Nephron (organoid): ENCODE results near the gene NCAPD3.

ENCODE experiments used
- H3K27ac Mint-ChIP-seq, 3 experiments: 2 replicates each; pipeline ENCODE4 v1.8.0; 2020; ENCODE audit warnings: mixed read lengths in 3 of 3, mild to moderate bottlenecking in 2 of 3, moderate library complexity in 1 of 3
- H3K27me3 Mint-ChIP-seq: 2 replicates; pipeline ENCODE4 v1.8.0; 2021; ENCODE audit warnings: low read depth, mild to moderate bottlenecking, moderate library complexity, mixed read lengths
- H3K36me3 Mint-ChIP-seq: 2 replicates; pipeline ENCODE4 v1.8.0; 2020; ENCODE audit warnings: low read depth, mixed read lengths
- H3K4me1 Mint-ChIP-seq: 2 replicates; pipeline ENCODE4 v1.8.0; 2020; ENCODE audit warnings: mixed read lengths
- H3K4me3 Mint-ChIP-seq, 3 experiments: 2 replicates each; pipeline ENCODE4 v1.8.0; 2020; ENCODE audit warnings: mild to moderate bottlenecking in 3 of 3, mixed read lengths in 3 of 3, moderate library complexity in 2 of 3
- H3K9me3 Mint-ChIP-seq: 2 replicates; pipeline ENCODE4 v1.8.0; 2020; ENCODE audit warnings: mixed read lengths
- CTCF ChIP-seq, 3 experiments: fragments of 200-600 bp; sonication (generic); IDR thresholded peaks; one replicate each; pipeline ENCODE4 v1.5.0; 2021; ENCODE audit warnings: antibody characterized with exemption in 3 of 3; ENCODE audit not compliant: unreplicated experiment in 3 of 3

The NCAPD3 gene

GRCh38 chr11:134173296-134173695, 50.5 kb downstream of the NCAPD3 start:
- Mint-ChIP-seq H3K36me3 (peaks cover 84% of the 10 kb centered on the region), H3K4me3 (no peak overlapping the region), H3K9me3 (peaks cover 6% of the 10 kb centered on the region), H3K4me1 (no peaks in the 10 kb centered on the region), H3K27me3 (no peaks in the 10 kb centered on the region), H3K27ac (no peak overlapping the region)
- TF ChIP-seq CTCF (IDR thresholded peaks at IDR 0.05; ENCODE audit: unreplicated experiment in 3 of 3), result no peak

- no peaks in the 10 kb centered on the region for H3K4me1 Mint-ChIP-seq
- no peaks in the 10 kb centered on the region for H3K27me3 Mint-ChIP-seq
- peaks cover 88% of the 10 kb centered on the region for H3K36me3 Mint-ChIP-seq
- H3K9me3 Mint-ChIP-seq, result peaks cover 14% of the 10 kb centered on the region
- no peak overlapping the region for H3K27ac Mint-ChIP-seq
- no peak overlapping the region for H3K4me3 Mint-ChIP-seq
- no peak for TF ChIP-seq CTCF (IDR thresholded peaks at IDR 0.05; ENCODE audit: unreplicated experiment in 3 of 3)
Observed at GRCh38 chr11:134171951-134172350, 51.8 kb downstream of the NCAPD3 start.

DNA sequence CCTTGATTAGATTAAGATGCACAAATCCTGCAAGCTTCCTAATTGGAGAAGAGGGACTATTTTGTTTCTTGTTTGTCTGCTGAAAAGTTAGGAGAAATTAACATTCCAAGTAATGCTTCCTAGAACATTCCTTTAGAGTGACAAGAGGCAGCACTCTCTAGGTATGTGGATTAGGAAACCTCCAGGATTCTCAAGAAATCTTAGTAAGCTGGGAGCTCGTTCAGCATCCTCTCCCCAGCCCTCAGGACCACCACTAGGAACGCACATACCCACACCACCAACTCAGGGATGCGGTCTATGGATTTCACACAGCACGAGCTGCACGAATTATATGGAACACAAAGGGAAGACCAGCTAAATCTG, 52.9 kb downstream of the NCAPD3 start:
- Mint-ChIP-seq H3K27me3 (no peaks in the 10 kb centered on the region), H3K4me1 (no peaks in the 10 kb centered on the region), H3K4me3 (no peak overlapping the region), H3K27ac (no peak overlapping the region), H3K36me3 (peaks cover 84% of the 10 kb centered on the region), H3K9me3 (peaks cover 14% of the 10 kb centered on the region)
- no peak for TF ChIP-seq CTCF (IDR thresholded peaks at IDR 0.05; ENCODE audit: unreplicated experiment in 3 of 3)

DNA sequence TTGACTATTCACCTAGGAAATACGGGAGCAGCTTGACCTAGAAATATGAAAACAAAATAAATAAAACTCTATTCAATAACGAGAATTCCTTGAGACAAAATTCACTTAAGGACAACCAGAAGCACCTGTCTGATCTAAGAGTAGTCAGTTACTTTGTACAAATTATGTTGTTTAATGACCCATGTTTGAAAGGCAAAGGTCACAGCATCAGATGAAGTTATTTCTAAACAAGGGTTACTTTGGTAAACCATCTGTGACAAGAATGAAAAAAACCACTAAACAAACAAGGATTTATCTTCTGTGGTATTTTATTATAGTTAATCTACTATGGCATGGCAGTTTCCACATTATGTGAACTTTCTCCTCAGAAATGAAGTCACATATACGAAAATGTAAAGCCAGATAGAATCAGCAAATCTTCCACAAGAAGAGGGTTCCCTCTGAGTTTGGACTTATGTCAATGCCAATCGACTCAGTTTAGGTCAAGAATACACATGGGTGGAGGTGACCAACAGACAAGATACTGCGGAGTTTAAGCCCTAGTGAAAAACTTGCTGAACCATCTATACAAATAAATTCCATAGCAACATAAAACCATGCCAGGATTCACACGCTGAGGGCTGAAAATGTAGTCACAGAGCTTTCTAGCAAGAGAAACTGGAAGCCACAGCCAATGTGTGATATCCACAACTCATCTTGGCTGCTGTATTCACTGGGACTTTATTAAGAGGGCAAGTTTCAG, 53.4 kb downstream of the NCAPD3 start:
- no peak for TF ChIP-seq CTCF (IDR thresholded peaks at IDR 0.05; ENCODE audit: unreplicated experiment in 3 of 3)
- no peak overlapping the region for H3K4me3 Mint-ChIP-seq
- H3K36me3 Mint-ChIP-seq, result peaks cover 84% of the 10 kb centered on the region
- no peaks in the 10 kb centered on the region for H3K4me1 Mint-ChIP-seq
- H3K9me3 Mint-ChIP-seq, result peaks cover 18% of the 10 kb centered on the region
- H3K27ac Mint-ChIP-seq, result no peak overlapping the region
- no peaks in the 10 kb centered on the region for H3K27me3 Mint-ChIP-seq

GRCh38 chr11:134164490-134165370, 59.0 kb downstream of the NCAPD3 start:
- Mint-ChIP-seq H3K27me3 (no peaks in the 10 kb centered on the region), H3K4me3 (no peak overlapping the region), H3K9me3 (peaks cover 42% of the 10 kb centered on the region), H3K27ac (no peak overlapping the region), H3K4me1 (no peaks in the 10 kb centered on the region), H3K36me3 (peaks cover 94% of the 10 kb centered on the region)
- TF ChIP-seq CTCF (IDR thresholded peaks at IDR 0.05; ENCODE audit: unreplicated experiment in 3 of 3), result no peak
